Right renal pelvis (tissue), 4 donors: Measurements from ENCODE around the gene TOR1AIP1. TPM values are rescaled to one million over a fixed set of nuclear protein-coding genes. Genes with fewer than 3 reads are reported as not detected.
"Not testable (repeated sequence)": the region's sequence is repeated elsewhere in the genome, so short reads cannot be mapped to it uniquely, and the experiment has no call there.

Experiments used
- DNase-seq, 4 donors: peaks; one replicate each; pipeline ENCODE4 v3.0.0-alpha.2; 2013; ENCODE audit warnings: low read depth in 4 of 4, low spot score in 3 of 4, missing footprints in 1 of 4
- polyA plus RNA-seq, 4 donors: library from polyadenylated mRNA; unstranded; fragments of 120-200 nt; gene quantifications; one replicate each; pipeline ENCODE4 v1.2.1, GENCODE V29; 2013; ENCODE audit not compliant: insufficient read length in 4 of 4

The TOR1AIP1 gene
- polyA plus RNA-seq, 4 donors, result 50.5 to 61.0 (median 60.5) TPM

- no peak for DNase-seq
Measured at GRCh38 chr1:179935909-179936496, 53.9 kb downstream of the TOR1AIP1 start.

GRCh38 chr1:179937668-179938254 lies 55.7 kb downstream of the TOR1AIP1 start:
- no peak for DNase-seq

GRCh38 chr1:179938752-179939151 lies 56.7 kb downstream of the TOR1AIP1 start:
- DNase-seq, result no peak

GRCh38 chr1:179939941-179940340 lies 57.9 kb downstream of the TOR1AIP1 start:
- no peak for DNase-seq

- DNase-seq, result no peak
Measured at GRCh38 chr1:179941454-179941853, 59.4 kb downstream of the TOR1AIP1 start.

- DNase-seq, result no peak
Measured at GRCh38 chr1:179950651-179951050, 68.6 kb downstream of the TOR1AIP1 start.

- DNase-seq, result no peak
Measured at GRCh38 chr1:179951383-179952144, 69.5 kb downstream of the TOR1AIP1 start.

GRCh38 chr1:179952186-179952585 lies 70.1 kb downstream of the TOR1AIP1 start:
- no peak for DNase-seq

- DNase-seq, result no peak
Measured at GRCh38 chr1:179953974-179954492, 71.9 kb downstream of the TOR1AIP1 start.

- peak; percentile 96 to 98 (median 97) for DNase-seq
Measured at GRCh38 chr1:179954493-179955286, 72.6 kb downstream of the TOR1AIP1 start, which contains the start of gene CEP350. TSS of gene CEP350 (plus strand) at chr1:179954810. CDS start at chr1:179986182, 31,372 bp downstream.

GRCh38 chr1:179955287-179955680 lies 73.2 kb downstream of the TOR1AIP1 start:
- peak in 3 of 4 donors; percentile 14 to 28 (median 15) for DNase-seq

- no peak for DNase-seq
Measured at GRCh38 chr1:179955731-179956130, 73.6 kb downstream of the TOR1AIP1 start.

- no peak for DNase-seq
Measured at GRCh38 chr1:179958359-179958758, 76.3 kb downstream of the TOR1AIP1 start.

- not testable (repeated sequence) for DNase-seq
Measured at GRCh38 chr1:179962168-179962567, 80.1 kb downstream of the TOR1AIP1 start.

- DNase-seq, result no peak
Measured at GRCh38 chr1:179966551-179966950, 84.5 kb downstream of the TOR1AIP1 start.

- DNase-seq, result no peak
Measured at GRCh38 chr1:179968284-179968993, 86.4 kb downstream of the TOR1AIP1 start.

- DNase-seq, result no peak
Measured at GRCh38 chr1:179968994-179969919, 87.2 kb downstream of the TOR1AIP1 start.
